GM12873 (cell line): ENCODE data around the gene YES1.

Source experiments
- CTCF ChIP-seq: IDR thresholded peaks from 2 replicates; pipeline ENCODE4 v1.5.1; 2012; ENCODE audit warnings: low read depth, mild to moderate bottlenecking, moderate library complexity, low read length, control low read depth; ENCODE audit not compliant: insufficient read depth; ENCODE audit errors: missing control alignments

YES1 gene

GRCh38 chr18:811892-812375, at the start of gene YES1:
Gene YES1, minus strand, starts transcription at chr18:812242. Its CDS starts 55,415 bp downstream, at chr18:756827.
- TF ChIP-seq CTCF = no peak

DNA sequence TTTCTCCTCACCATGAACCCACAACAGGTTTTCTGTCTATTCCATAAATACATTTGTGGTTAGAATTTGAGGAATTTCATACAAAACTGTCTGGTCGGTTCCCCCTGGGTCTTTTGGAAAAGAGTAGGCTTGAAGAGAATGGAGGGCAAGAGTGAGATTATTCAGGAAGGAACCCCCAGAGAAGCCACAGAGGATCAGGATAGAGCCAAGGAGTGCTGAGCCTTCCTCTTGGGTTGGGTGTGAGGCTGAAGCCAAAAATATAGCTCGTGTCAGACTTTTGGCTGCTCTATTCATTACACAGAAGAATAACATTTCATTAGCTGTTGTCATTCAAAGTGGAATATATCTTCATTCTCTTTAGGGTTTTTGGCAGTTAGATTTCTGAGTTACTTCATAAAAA, 45.9 kb upstream of the YES1 start:
- no peak for TF ChIP-seq CTCF

- TF ChIP-seq CTCF = no peak
Measured at GRCh38 chr18:853471-853870, 41.4 kb upstream of the YES1 start.

GRCh38 chr18:850960-851359, 38.9 kb upstream of the YES1 start:
- TF ChIP-seq CTCF = no peak

GRCh38 chr18:849021-849420, 37.0 kb upstream of the YES1 start:
- TF ChIP-seq CTCF = no peak

- TF ChIP-seq CTCF = no peak
Measured at GRCh38 chr18:848062-848861, 36.2 kb upstream of the YES1 start.

DNA sequence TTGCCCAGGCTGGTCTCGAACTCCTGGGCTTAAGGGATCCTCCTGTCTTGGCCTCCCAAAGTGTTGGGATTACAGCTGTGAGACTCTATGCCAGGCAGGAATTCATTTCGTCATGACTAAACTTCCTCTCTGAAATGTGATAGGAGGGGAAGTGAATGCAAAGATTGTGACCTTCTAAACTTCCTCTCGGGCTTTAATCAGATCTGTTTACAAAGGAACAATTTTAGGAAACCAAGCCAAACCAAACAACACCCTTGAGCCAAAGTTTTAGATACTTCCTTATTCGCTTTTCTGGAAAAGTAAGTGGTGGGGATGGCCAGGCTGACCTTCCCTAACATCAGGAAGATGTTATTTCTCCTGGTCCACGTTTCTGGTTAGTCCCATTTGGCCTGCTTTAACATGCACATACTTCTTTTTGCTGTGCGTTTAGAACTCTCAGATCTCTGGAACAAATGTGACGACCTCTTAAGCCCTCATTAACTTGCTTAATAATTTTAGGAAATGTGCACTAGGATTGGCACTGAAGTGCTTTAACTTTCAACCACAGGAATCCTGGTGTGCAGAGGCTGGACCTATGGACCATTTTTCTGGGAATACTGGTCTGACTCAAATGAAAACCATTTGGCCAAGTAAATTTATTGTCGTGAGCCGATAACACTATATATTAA, 33.2 kb upstream of the YES1 start:
- TF ChIP-seq CTCF = no peak
